Lung (tissue), 12 donors: ENCODE data around the gene GNAO1. TPM values are rescaled to one million over a fixed set of nuclear protein-coding genes. Genes with fewer than 3 reads are reported as not detected.

Experiments
- ATAC-seq: fragments of 200-7000 bp; cut with Tn5 transposase; one replicate; pipeline ENCODE4 v1.9.1; 2020; ENCODE audit warnings: moderate number of reproducible peaks; ENCODE audit not compliant: insufficient read depth, low FRiP score
- DNase-seq, 3 donors: peaks; one replicate each; pipeline ENCODE4 v3.0.0-alpha.2; 2013 to 2017
- H3K27ac ChIP-seq, 2 donors: one replicate each; pipeline ENCODE4 v1.5.1; 2013; ENCODE audit warnings: mild to moderate bottlenecking in 2 of 2, moderate library complexity in 2 of 2, control low read depth in 1 of 2, inconsistent platforms in 1 of 2, low read depth in 1 of 2, low read length in 1 of 2
- H3K27me3 ChIP-seq, 3 donors: one replicate each; pipeline ENCODE4 v1.5.1; 2013; ENCODE audit warnings: low read length in 2 of 3; ENCODE audit not compliant: control insufficient read depth in 3 of 3, insufficient read depth in 3 of 3
- H3K36me3 ChIP-seq, 4 donors: one replicate each; pipeline ENCODE4 v1.5.1; 2013; ENCODE audit warnings: low read length in 4 of 4, mild to moderate bottlenecking in 1 of 4, moderate library complexity in 1 of 4; ENCODE audit not compliant: control insufficient read depth in 4 of 4, insufficient read depth in 4 of 4
- H3K4me1 ChIP-seq, 5 donors: one replicate each; pipeline ENCODE4 v1.5.1; 2013; ENCODE audit warnings: low read length in 5 of 5, mild to moderate bottlenecking in 2 of 5, moderate library complexity in 1 of 5; ENCODE audit not compliant: control insufficient read depth in 5 of 5, insufficient read depth in 5 of 5
- H3K4me3 ChIP-seq: one replicate; pipeline ENCODE4 v1.5.1; 2013; ENCODE audit warnings: mild to moderate bottlenecking, control low read depth, moderate library complexity
- H3K9ac ChIP-seq, 2 donors: one replicate each; pipeline ENCODE4 v1.5.1; 2013; ENCODE audit warnings: low read length in 2 of 2, control low read depth in 1 of 2; ENCODE audit not compliant: insufficient read depth in 1 of 2
- H3K9me3 ChIP-seq, 4 donors: one replicate each; pipeline ENCODE4 v1.5.1; 2013; ENCODE audit warnings: low read length in 3 of 4, mild to moderate bottlenecking in 1 of 4, moderate library complexity in 1 of 4; ENCODE audit not compliant: control insufficient read depth in 4 of 4, insufficient read depth in 3 of 4
- WGBS, 2 donors: extraction: QIAGEN DNeasy Blood & Tissue Kit; methylation state at CpG; one replicate each; pipeline ENCODE4 v1.1.7; 2013; 5-methylcytosine and 5-hydroxymethylcytosine counted together
- polyA plus RNA-seq, 2 donors: library from polyadenylated mRNA; stranded (reverse); fragments of 200-250 nt; gene quantifications; one replicate each; pipeline ENCODE4 v1.2.1, GENCODE V29; 2013
- total RNA-seq, 2 donors: library from RNA; depleted of rRNA in 1 of 2; stranded (reverse); fragments of >200 nt in 1 of 2; gene quantifications; one replicate each; pipeline ENCODE4 v1.2.1, GENCODE V29; 2014 to 2021
- TF ChIP-seq, protein P1 (sequence below): IDR thresholded peaks from 2 replicates; pipeline ENCODE4 v1.5.1; 2012; ENCODE audit warnings: mild to moderate bottlenecking; ENCODE audit errors: control extremely low read depth, extremely low read depth
- donor health status: control.
- donor health status: control.
- donor health status: Bipolar disorder and iron deficiency.
- donor health status: healthy.
- donor health status: DM: yes; HTN: yes; CAD: no.

The GNAO1 gene
- total and polyA plus RNA-seq, 4 donors: 0.33 to 5.2 (median 0.76) TPM

DNA sequence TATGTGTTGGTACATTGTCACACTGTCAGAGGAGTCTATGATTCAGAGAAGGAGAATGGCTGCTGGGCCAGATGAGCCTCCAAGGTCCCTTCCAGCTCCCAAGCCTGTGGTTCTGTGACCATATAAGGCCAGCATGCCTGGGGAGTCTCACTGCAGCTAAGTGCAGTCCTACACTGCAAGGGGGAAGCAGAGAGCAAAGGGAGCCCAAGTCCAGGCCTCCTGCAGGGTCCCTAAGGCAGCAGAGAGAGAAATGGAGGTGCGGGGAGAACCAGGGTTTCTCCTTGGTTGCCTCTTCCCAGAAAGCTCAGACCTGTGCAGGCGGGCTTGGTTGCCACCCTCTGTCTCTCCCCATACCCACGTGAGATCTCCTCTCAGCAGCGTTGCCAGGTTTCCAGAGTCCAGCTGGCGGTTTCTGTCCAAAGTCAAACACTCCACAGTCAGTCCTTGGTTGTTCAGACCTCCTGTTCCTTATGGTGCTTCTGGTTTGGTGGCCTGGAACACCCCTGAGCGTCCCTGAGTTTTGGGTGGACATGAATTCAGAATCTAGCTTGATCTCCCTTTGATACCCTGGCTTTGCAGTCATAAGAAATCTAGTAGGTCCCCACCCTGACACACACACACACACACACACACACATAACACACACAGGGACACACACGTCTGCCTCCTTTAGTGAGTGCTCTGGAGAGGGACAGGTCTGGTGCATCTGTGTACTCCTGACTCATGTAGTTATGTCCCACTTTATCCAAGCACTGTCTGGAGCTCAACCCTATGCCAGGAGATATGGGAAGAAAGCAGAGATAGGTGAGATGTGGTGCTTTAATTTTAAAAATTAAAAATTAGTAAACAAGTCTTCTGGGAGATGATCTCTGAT, 78.8 kb downstream of the GNAO1 start:
- H3K27me3 ChIP-seq: no peaks in the 10 kb centered on the region
- DNase-seq (peak; percentile 49 to 64 (median 58)), ATAC-seq (peak; percentile 17)
- no peak overlapping the region for H3K9ac ChIP-seq
- no peaks in the 10 kb centered on the region for H3K36me3 ChIP-seq
- no peak overlapping the region for H3K27ac ChIP-seq
- TF ChIP-seq, protein P1, sequence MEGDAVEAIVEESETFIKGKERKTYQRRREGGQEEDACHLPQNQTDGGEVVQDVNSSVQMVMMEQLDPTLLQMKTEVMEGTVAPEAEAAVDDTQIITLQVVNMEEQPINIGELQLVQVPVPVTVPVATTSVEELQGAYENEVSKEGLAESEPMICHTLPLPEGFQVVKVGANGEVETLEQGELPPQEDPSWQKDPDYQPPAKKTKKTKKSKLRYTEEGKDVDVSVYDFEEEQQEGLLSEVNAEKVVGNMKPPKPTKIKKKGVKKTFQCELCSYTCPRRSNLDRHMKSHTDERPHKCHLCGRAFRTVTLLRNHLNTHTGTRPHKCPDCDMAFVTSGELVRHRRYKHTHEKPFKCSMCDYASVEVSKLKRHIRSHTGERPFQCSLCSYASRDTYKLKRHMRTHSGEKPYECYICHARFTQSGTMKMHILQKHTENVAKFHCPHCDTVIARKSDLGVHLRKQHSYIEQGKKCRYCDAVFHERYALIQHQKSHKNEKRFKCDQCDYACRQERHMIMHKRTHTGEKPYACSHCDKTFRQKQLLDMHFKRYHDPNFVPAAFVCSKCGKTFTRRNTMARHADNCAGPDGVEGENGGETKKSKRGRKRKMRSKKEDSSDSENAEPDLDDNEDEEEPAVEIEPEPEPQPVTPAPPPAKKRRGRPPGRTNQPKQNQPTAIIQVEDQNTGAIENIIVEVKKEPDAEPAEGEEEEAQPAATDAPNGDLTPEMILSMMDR: no peak
- 67 to 79% methylated on average over 6 to 7 of the region's 7 CpGs for WGBS, 2 donors
- H3K9me3 ChIP-seq: no peaks in the 10 kb centered on the region
- H3K4me3 ChIP-seq: no peak overlapping the region
- H3K4me1 ChIP-seq: peaks cover 0 to 27% (median 2%) of the 10 kb centered on the region in 5 donors

DNA sequence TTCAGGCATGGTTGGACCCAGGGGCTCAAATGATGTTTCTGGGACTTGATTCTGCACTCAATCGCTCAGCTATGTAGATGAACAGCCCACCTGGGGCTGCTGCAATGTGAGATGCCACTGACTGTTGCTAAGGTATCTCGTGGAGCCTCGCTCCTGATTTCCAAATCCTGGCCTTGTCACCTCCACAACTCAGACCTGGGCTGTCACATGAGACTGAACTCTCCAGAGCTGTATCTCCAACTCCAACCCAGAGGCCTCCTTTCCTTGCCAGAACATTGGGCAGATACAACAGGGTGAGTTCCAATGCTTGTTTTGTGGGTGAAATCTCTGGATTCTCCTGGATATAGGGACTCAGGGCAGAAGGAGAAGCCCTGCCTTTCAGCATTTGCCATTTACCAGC, 79.5 kb downstream of the GNAO1 start:
- peaks cover 0 to 23% (median 2%) of the 10 kb centered on the region in 5 donors for H3K4me1 ChIP-seq
- no peaks in the 10 kb centered on the region for H3K27me3 ChIP-seq
- WGBS, 2 donors: 93 to 94% methylated on average over 3 of the region's 3 CpGs
- no peaks in the 10 kb centered on the region for H3K36me3 ChIP-seq
- TF ChIP-seq, protein P1: no peak
- no peak overlapping the region for H3K27ac ChIP-seq
- no peaks in the 10 kb centered on the region for H3K9me3 ChIP-seq
- no peak for DNase-seq
- H3K4me3 ChIP-seq: no peak overlapping the region
- no peak for ATAC-seq
- H3K9ac ChIP-seq: no peak overlapping the region

DNA sequence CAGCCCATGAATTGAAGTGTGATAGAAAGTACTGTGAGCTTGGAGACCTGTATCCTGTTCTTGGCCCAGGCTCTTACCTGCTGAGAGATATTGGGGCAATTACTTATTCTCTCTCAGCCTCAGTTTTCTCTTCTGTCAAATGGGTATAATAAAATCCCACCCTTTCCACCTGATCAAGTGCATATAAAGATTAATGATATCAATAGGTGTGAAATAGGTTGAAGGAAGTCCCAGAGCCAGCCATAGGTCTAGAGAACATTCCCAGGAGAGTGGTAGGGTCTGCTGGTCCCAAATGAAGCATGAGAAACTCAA, 81.2 kb downstream of the GNAO1 start:
- Histone ChIP-seq H3K27ac (no peak overlapping the region), H3K36me3 (no peaks in the 10 kb centered on the region), H3K4me1 (peaks cover 0 to 28% (median 5%) of the 10 kb centered on the region in 5 donors), H3K9ac (no peak overlapping the region), H3K27me3 (no peaks in the 10 kb centered on the region), H3K4me3 (no peak overlapping the region), H3K9me3 (no peaks in the 10 kb centered on the region)
- no peak for DNase-seq
- ATAC-seq: no peak
- TF ChIP-seq, protein P1: no peak
